Measurements from ENCODE around the gene MPL. TPM values are rescaled to one million over a fixed set of nuclear protein-coding genes. Genes with fewer than 3 reads are reported as not detected.
A peak's percentile ranks its signal among the peaks of the same experiment; 100 is the strongest.

Gene MPL
- under 1 TPM in 2 of 8 experiments, not detected in 6; 0.05 to 0.08 TPM for total RNA-seq

DNA sequence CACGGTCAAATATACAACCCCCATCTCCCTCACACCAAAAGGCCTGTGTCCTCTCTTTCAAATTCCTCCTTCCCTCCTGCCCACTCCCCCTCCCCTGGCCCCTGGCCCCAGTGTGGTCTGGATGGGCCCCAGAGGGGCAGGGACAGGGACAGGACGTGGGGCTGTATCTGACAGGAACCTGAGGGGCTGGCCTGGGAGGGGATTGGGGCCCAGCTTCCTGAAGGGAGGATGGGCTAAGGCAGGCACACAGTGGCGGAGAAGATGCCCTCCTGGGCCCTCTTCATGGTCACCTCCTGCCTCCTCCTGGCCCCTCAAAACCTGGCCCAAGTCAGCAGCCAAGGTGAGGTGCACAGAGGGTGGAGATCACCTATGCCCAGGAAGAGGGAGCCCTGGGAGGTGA is at the start of gene MPL:
Gene MPL (plus strand): TSS at position 231 of the 400 bp plus-strand sequence. CDS start 31 bp downstream, at position 262.
- no peak within 1 kb of the TSS for H3K27ac ChIP-seq
- no peak for ATAC-seq (replicated peaks in 6 of 8)
- H3K4me3 ChIP-seq: no peak within 1 kb of the TSS
- 80 to 100% (median 100%) methylated on average over 1 of the region's 3 CpGs; no CpG with 5 or more reads in 7 of the 10 experiments for WGBS, 10 experiments
- no peaks in the 10 kb centered on the region for H3K4me1 ChIP-seq (replicated peaks in 1 of 2)
- in situ Hi-C loops (cut with MboI; ENCODE audit: low pct_unique_long_range_greater_than_20kb in 2 of 9, low sequenced_read_pairs in 9 of 9, unreplicated experiment in 9 of 9): no loop called here

DNA sequence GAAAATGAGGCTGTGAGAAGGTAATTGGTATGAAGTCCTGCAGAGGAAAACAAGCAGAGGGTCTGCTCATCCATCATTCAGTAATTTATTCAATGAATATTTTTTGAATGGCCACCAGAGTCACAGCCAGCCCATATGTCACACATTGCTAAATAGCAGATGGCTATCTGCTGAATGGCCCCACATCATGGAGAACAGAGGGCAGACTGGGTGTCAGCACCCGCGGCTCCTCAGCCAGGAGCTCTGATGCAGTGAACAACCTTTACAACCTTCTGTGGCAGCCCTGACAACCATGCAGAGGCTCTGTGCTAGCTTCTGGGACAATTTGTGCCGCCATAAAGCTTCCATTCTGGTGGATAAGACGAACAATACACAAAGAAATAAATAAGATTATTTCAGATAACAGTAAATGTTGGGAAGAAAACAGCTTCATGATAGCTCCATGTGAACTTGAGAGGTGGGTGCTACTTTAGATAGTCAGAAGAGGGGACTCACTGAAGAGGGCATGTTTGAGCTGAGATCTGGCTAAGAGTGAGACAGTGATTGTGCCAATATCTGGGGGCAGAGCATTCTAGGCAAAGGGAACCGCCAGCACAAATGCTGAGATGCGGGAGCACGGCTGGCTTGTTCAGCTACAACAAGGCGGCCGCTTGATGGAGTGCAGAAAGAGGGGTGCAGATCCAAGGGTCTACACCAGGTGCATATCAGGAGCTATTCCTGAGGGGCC is 49.4 kb upstream of the MPL start:
- H3K4me1 ChIP-seq (replicated peaks in 1 of 2): peaks cover 13 to 22% of the 10 kb centered on the region in 2 donors
- in situ Hi-C loops (cut with MboI; ENCODE audit: low pct_unique_long_range_greater_than_20kb in 2 of 9, low sequenced_read_pairs in 9 of 9, unreplicated experiment in 9 of 9): no loop called here
- H3K27ac ChIP-seq: peak overlapping the region in 1 of 2 donors; percentile 35
- 10 to 88% (median 66%) methylated on average over 2 to 8 of the region's 9 CpGs; no CpG with 5 or more reads in 2 of the 10 experiments for WGBS, 10 experiments
- peak in 5 of 8 experiments; percentile 29 to 74 (median 68) for ATAC-seq (replicated peaks in 6 of 8)
- no peak overlapping the region for H3K4me3 ChIP-seq

DNA sequence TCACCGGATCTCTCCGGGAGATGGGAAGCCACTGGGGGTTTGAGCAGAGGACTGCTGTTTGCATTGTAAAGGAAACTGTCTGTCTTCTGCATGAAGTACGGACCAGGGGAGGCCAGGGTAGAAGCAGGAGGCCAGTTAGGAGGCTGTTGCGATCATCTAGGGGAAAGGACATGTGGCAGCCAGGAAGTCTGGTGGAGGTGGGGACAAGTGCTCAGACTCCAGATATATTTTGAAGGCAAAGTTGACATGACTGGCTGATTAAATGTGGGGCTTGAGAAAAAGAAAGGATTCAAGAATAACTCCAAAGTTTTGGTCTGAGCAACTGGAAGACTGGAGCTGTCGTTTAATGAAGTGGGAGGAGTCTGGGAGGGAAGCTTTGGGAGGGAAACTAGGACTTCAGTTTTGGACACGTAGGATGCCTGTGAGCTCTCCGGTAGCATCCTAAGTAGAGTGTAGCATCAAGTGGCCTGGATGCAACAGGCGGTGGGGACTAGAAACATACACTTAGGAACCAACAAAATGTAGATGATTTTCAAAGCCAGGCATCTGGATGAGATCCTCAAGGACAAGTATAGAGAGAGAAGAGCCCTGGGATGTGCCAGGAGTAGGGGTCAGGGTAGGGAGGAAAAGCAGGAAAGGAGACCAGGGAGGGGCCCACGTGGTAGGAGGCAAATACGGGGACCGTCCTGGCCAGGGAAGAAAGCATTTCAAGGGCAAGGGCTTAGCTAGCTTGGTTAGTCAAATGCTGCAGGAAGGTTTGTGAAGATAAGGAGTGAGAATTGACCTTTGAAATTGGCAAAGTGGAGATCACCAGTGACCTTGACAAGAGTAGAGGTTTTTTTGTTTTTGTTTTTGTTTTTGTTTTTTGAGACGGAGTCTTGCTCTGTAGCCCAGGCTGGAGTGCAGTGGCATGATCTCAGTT is 48.6 kb upstream of the MPL start:
- Histone ChIP-seq H3K27ac (no peak overlapping the region), H3K4me1 (replicated peaks in 1 of 2) (peaks cover 15 to 24% of the 10 kb centered on the region in 2 donors), H3K4me3 (no peak overlapping the region)
- no peak for ATAC-seq (replicated peaks in 6 of 8)
- in situ Hi-C loops (cut with MboI; ENCODE audit: low pct_unique_long_range_greater_than_20kb in 2 of 9, low sequenced_read_pairs in 9 of 9, unreplicated experiment in 9 of 9): no loop called here
- WGBS, 10 experiments: 55 to 80% (median 73%) methylated on average over 5 to 12 of the region's 12 CpGs; no CpG with 5 or more reads in 2 of the 10 experiments

DNA sequence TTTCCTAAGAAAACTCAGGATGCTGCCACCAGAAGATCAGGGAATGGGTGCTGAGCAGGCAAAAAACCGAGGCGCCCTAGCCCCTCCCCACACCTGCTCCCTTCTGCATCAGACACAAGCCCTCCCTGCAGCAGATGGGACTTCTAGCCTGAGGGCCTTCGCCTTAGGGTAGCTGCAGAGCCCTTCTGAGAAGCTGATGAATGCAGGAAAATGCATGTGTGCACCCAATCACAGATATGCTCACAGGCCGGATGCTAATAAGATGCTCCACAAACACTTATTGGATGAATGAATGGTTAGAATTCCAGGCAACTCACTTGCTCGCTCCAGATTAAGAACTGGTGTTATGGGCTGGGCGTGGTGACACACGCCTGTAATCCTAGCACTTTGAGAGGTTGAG is 45.4 kb upstream of the MPL start:
- ATAC-seq (replicated peaks in 6 of 8): peak in 6 of 8 experiments; percentile 41 to 82 (median 55)
- in situ Hi-C loops (cut with MboI; ENCODE audit: low pct_unique_long_range_greater_than_20kb in 2 of 9, low sequenced_read_pairs in 9 of 9, unreplicated experiment in 9 of 9): no loop called here
- WGBS, 10 experiments: 38 to 88% (median 70%) methylated on average over 1 to 7 of the region's 7 CpGs; no CpG with 5 or more reads in 3 of the 10 experiments
- Histone ChIP-seq H3K27ac (no peak overlapping the region), H3K4me1 (replicated peaks in 1 of 2) (peaks cover 36 to 40% of the 10 kb centered on the region in 2 donors), H3K4me3 (no peak overlapping the region)

DNA sequence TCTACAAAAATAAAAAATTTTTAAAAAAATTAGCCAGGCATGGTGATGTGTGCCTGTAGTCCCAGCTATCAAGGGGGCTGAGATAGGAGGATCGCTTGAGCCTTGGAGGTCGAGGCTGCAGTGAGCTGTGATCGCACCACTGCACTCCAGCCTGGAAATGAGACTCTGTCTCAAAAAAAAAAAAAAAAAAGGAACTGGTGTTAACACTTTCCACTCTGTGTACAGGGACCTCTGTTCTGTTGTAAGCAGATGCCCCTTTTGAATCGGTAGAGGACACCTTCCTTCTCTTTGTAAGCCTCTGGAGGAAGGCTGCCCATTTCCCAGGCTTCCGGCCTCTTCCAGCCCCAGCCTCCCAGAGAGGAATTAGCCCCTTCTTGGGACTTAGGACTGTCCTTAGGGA is 44.9 kb upstream of the MPL start:
- no peak for ATAC-seq (replicated peaks in 6 of 8)
- no peak overlapping the region for H3K4me3 ChIP-seq
- whole genome bisulfite sequencing, 10 experiments: 0 to 100% (median 80%) methylated on average over 1 to 5 of the region's 5 CpGs; no CpG with 5 or more reads in 1 of the 10 experiments
- in situ Hi-C loops (cut with MboI; ENCODE audit: low pct_unique_long_range_greater_than_20kb in 2 of 9, low sequenced_read_pairs in 9 of 9, unreplicated experiment in 9 of 9): no loop called here
- H3K27ac ChIP-seq: no peak overlapping the region
- H3K4me1 ChIP-seq (replicated peaks in 1 of 2): peaks cover 36 to 40% of the 10 kb centered on the region in 2 donors

DNA sequence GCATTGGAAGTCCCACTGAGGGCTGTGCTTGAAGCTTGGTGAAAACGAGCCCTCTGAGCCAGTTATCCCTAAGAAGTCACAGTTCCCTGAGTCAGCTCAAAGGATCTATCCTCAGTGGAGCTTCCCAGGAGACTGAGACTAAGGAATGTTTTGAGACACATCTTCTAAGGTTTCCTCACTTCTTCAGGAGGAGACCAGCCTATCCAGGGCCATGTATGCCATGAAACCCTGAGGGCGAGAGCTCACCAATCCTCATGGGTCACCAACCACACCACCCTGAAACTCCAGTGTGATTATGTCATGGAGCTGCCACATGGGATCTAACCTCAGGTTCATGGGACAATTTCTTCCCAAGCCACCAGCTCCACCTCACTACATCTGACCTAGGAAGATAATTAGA is 44.4 kb upstream of the MPL start:
- Histone ChIP-seq H3K4me3 (no peak overlapping the region), H3K4me1 (replicated peaks in 1 of 2) (peaks cover 31 to 35% of the 10 kb centered on the region in 2 donors), H3K27ac (no peak overlapping the region)
- no peak for ATAC-seq (replicated peaks in 6 of 8)
- in situ Hi-C loops (cut with MboI; ENCODE audit: low pct_unique_long_range_greater_than_20kb in 2 of 9, low sequenced_read_pairs in 9 of 9, unreplicated experiment in 9 of 9): no loop called here
- 60 to 100% (median 90%) methylated on average over 1 to 2 of the region's 2 CpGs; no CpG with 5 or more reads in 4 of the 10 experiments for WGBS, 10 experiments

DNA sequence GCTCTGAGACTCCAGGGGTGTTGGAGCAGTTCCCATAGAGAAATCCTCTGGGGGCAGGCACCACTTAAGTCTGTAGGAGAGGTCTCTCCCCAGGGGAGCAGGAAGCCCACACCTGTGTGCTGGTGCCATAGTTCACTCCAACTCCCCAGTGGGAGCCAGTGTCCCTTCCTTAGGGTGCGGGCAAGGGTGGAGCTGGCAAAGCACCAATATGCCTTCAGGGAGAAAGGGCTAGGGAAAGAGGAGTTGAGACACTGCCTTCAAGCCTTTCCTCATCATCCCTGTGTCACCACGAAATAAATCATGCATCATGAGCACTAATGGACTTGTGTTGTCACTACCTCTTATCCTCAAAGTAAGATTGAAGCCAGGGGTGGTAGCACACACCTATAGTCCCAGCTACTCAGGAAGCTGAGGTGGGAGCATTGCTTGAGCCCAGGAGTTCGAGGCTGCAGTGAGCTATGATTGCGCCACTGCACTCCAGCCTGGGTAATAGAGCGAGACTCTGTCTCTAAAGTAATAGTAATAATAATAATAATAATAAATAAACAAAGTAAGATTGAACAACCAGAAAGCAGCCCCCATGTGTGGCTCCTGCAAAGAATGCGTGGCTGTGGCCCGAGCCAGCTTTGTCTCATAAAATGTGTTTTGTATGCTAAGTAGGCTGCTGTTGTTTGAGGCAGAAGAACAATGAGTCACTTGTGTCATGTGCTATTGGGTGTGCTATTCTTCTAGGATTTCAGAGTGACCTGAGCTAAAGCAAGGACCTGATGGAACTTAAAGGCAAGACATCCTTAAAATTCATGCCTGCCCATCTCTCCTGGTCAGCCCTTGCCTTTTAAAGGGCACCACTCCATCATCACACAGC is 43.5 kb upstream of the MPL start:
- H3K4me3 ChIP-seq: no peak overlapping the region
- WGBS, 10 experiments: 13 to 80% (median 60%) methylated on average over 1 to 7 of the region's 7 CpGs; no CpG with 5 or more reads in 2 of the 10 experiments
- H3K4me1 ChIP-seq (replicated peaks in 1 of 2): peaks cover 25 to 28% of the 10 kb centered on the region in 2 donors
- in situ Hi-C loops (cut with MboI; ENCODE audit: low pct_unique_long_range_greater_than_20kb in 2 of 9, low sequenced_read_pairs in 9 of 9, unreplicated experiment in 9 of 9): no loop called here
- peak; percentile 45 to 92 (median 87) for ATAC-seq (replicated peaks in 6 of 8)
- no peak overlapping the region for H3K27ac ChIP-seq

DNA sequence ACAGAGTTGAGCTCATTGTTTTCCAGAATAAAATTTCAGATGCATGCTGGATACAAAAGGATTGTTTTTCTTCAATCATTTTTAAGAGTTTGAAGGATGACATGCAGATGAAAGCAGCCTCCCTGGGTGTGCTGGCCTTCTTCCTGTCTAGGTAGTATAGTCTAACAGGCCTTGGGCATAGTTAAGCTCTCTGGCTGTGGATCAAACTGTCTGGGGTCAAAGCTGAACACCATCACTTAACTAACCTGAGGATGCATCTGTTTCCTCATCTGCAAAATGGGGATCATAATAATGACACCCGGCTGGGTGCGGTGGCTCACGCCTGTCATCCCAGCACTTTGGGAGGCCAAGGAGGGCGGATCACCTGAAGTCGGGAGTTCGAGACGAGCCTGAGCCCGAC is 42.9 kb upstream of the MPL start:
- peak in 3 of 8 experiments; percentile 15 to 20 (median 20) for ATAC-seq (replicated peaks in 6 of 8)

DNA sequence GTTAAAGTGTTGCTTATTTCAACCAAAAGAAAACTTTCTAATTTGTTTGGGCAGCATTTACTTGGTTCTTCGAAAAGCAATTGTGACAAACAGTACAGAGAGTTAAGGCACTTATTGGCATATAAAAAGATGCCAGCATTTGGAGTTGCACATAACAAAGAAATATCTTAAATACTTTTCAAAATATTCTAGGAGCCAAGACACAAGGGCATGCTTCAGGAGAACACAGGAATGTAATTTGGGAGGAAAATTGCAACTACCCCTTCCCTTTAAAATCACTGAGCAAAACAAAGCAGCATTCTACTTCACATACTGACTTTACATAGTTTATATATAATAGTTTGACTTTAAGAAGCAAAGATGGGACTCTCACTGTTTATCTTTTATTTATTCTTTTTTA is 41.4 kb upstream of the MPL start:
- Histone ChIP-seq H3K4me3 (no peak overlapping the region), H3K27ac (no peak overlapping the region), H3K4me1 (replicated peaks in 1 of 2) (peaks cover 34 to 41% of the 10 kb centered on the region in 2 donors)
- ATAC-seq (replicated peaks in 6 of 8): no peak
- 0 to 78% (median 35%) methylated on average over 1 of the region's 1 CpG; no CpG with 5 or more reads in 2 of the 10 experiments for WGBS, 10 experiments
- in situ Hi-C loops (cut with MboI; ENCODE audit: low pct_unique_long_range_greater_than_20kb in 2 of 9, low sequenced_read_pairs in 9 of 9, unreplicated experiment in 9 of 9): no loop called here

More for the DNA sequence above, 42.9 kb upstream of the MPL start:
- no peak overlapping the region for H3K27ac ChIP-seq
- WGBS, 10 experiments: 87 to 100% (median 90%) methylated on average over 1 to 5 of the region's 8 CpGs; no CpG with 5 or more reads in 5 of the 10 experiments
- peaks cover 25 to 28% of the 10 kb centered on the region in 2 donors for H3K4me1 ChIP-seq (replicated peaks in 1 of 2)
- no peak overlapping the region for H3K4me3 ChIP-seq
- in situ Hi-C loops (cut with MboI; ENCODE audit: low pct_unique_long_range_greater_than_20kb in 2 of 9, low sequenced_read_pairs in 9 of 9, unreplicated experiment in 9 of 9): no loop called here

DNA sequence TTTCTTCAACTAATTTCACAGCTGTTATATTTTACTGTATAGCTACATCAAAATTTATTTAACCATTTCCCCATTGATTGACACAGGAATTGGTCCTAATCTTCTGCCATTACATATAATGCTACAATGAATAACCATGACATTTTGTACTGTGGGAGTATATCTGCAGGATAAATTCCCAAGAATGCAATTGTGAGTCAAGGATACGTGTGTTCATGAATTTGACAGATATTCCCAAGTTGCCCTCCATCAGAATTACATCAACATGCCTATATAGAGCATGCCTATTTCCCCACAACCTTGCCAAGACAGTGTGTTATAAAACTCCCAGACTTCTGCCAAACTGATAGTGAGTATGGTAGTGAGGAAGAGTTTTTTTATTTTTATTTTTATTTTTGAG is 39.6 kb upstream of the MPL start:
- peaks cover 34 to 36% of the 10 kb centered on the region in 2 donors for H3K4me1 ChIP-seq (replicated peaks in 1 of 2)
- H3K4me3 ChIP-seq: no peak overlapping the region
- ATAC-seq (replicated peaks in 6 of 8): no peak
- no peak overlapping the region for H3K27ac ChIP-seq
- 78 to 100% (median 87%) methylated on average over 1 of the region's 1 CpG; no CpG with 5 or more reads in 6 of the 10 experiments for WGBS, 10 experiments
- in situ Hi-C loops (cut with MboI; ENCODE audit: low pct_unique_long_range_greater_than_20kb in 2 of 9, low sequenced_read_pairs in 9 of 9, unreplicated experiment in 9 of 9): no loop called here

DNA sequence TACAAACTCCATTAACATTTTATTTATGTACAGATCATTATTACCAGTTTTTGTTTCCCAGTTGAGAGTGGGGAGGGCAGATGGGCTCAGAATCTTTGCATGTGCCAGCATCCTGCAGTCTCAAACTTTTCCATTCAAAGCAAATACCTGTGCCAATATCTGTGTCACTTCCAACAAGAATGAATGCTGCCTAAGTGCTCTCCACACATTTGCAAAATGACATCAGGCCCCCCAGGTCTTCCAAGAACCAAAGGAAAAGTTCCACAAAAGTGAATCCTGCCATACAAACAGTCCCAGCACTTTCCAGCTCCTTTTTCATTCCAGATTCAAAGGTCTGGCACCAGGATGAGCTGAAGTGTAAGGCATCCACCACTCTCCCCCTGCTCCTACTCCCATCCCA is 38.5 kb upstream of the MPL start:
- no peak for ATAC-seq (replicated peaks in 6 of 8)
- no peak overlapping the region for H3K4me3 ChIP-seq
- peaks cover 32 to 34% of the 10 kb centered on the region in 2 donors for H3K4me1 ChIP-seq (replicated peaks in 1 of 2)
- no peak overlapping the region for H3K27ac ChIP-seq
- in situ Hi-C loops (cut with MboI; ENCODE audit: low pct_unique_long_range_greater_than_20kb in 2 of 9, low sequenced_read_pairs in 9 of 9, unreplicated experiment in 9 of 9): no loop called here

DNA sequence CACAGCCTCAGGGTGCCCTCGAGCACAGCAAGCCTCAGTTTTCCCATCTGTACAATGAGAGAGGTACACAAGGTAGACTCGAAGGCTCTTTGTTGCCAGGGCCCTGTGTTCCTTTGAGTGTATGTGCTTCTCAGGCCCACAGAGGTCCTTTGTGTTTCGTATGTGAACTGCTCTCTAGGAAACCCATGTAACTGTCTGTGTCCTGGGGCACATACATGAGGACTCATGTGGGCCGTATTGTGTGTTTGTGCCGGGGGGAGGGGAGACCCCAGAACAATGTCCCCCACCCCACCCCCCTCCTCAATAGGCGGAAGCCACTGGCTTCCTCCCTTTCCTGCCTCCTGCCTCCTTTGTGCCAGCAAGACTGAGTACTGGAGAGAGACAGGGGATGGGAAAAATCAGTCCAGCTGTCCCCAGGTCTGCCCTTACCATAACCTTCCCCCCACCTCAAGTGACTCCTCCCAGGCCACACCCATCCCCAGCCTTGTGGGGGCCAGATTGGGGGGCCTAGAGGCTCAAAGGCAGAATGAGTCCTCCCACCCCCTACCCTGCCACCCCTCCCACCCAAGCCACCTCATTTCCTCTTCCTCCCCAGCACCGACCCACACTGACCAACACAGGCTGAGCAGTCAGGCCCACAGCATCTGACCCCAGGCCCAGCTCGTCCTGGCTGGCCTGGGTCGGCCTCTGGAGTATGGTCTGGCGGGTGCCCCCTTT is 37.1 kb upstream of the MPL start, which contains the start of gene TIE1:
Gene TIE1 (plus strand): TSS at position 605 of the 717 bp plus-strand sequence. CDS start 90 bp downstream, at position 695.
- Histone ChIP-seq H3K4me1 (replicated peaks in 1 of 2) (peaks cover 21 to 24% of the 10 kb centered on the region in 2 donors), H3K27ac (peak within 1 kb of the TSS in 1 of 2 donors; percentile 48), H3K4me3 (peak within 1 kb of the TSS in 1 of 5 donors; percentile 13)
- in situ Hi-C loops (cut with MboI; ENCODE audit: low pct_unique_long_range_greater_than_20kb in 2 of 9, low sequenced_read_pairs in 9 of 9, unreplicated experiment in 9 of 9): no loop called here
- peak in 5 of 8 experiments; percentile 24 to 85 (median 78) for ATAC-seq (replicated peaks in 6 of 8)
- WGBS, 10 experiments: 51 to 65% methylated on average over 3 to 6 of the region's 10 CpGs; no CpG with 5 or more reads in 8 of the 10 experiments

All from motor neuron (in vitro differentiated cells).